GM08714 (cell line): ENCODE results near the gene SH2D6.

Experiments used
- H3K4me3 ChIP-seq: fragments of 200-500 bp; sonication (Bioruptor generic); 2 replicates; pipeline ENCODE4 v1.5.1; 2014; ENCODE audit warnings: mild to moderate bottlenecking, low read length, inconsistent platforms
- ZNF274 ChIP-seq: IDR thresholded peaks from 2 replicates; pipeline ENCODE4 v1.6.1; 2012; ENCODE audit warnings: mild to moderate bottlenecking, low read depth, low read length

The SH2D6 gene

DNA sequence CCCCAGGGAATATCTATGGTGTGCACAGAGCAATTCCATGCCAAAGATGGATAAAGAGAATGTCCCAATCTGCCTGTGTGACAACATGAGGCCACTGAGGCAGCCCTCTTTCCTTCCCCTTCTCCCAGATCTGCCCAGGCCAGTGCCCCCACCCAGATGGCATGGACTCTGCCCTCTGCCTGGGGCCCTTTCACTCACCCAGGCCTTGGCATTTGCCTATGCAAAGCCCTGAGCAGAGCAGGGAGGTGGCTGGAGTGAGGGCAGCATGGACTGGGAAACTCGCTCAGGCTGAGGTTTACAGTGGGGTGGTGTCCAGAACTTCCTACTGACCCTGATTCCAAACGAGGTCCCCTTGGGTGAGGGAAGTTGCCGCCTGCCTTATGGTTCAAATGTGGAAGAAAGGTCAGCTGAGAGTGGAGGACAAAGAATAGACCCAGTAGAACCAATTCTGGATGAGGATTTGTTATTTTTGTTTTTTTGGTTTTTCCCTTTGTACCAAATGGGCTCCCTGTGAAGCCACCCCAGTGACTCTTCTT is 8.9 kb downstream of the SH2D6 start:
- no peak overlapping the region for H3K4me3 ChIP-seq
- no peak for TF ChIP-seq ZNF274

DNA sequence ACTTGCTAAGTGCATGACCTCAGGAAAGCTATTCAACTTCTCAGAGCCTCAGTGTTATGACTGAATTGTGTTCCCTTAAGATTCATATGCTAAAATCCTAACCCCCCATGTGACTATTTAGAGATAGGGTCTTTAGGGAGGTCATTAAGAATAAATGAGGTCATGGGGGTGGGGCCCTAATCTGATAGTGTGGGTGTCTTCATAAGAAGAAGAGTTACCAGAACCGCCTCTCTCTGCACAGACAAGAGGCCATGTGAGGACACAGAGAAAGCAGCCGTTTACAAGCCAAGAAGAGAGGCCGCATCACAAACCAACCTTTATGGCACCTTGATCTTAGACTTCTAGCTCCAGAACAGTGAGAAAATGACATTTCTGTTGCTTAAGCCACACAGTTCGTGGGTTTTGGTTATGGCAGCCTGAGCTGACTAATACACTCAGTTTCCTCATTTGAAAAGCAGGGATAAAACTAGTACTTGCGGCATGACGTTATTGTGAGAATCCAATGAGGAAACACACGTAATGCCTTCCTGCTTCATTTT is 9.9 kb downstream of the SH2D6 start:
- TF ChIP-seq ZNF274, result no peak
- no peak overlapping the region for H3K4me3 ChIP-seq

DNA sequence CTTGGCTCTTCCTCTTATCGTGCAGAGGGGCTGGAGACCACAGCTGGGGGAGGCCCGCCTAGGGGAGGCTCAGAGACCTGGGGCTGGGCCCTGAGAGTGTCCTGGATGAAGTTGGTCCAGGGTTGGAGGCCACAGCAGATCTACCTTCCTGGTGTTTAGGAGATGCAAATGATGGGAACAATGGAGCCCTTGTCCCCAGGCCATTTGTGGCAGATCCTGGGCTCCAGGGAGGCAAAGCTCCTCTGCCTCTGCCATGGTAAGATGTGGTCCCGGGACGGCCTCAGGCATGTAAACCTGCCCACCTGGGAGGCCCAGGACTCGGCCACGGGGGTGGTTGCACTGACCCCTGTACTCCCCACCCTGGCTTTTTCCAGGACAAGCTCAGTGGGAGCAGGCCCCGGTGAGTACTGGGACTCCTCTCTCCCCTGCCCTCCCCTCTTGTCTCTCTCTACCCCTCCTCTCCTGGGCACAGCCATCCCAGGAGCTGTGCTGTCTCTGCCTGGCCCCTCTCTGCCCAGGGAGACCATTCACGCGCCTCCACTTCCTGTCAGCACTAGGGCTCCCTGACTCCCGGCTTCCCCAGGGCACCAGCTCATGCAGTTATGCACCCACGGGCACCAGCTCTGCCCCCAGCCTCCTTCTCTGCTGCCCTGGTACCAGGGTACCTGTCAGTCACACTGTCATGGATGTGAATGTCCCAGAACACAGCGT is 10.9 kb downstream of the SH2D6 start:
- no peak for TF ChIP-seq ZNF274
- no peak overlapping the region for H3K4me3 ChIP-seq

DNA sequence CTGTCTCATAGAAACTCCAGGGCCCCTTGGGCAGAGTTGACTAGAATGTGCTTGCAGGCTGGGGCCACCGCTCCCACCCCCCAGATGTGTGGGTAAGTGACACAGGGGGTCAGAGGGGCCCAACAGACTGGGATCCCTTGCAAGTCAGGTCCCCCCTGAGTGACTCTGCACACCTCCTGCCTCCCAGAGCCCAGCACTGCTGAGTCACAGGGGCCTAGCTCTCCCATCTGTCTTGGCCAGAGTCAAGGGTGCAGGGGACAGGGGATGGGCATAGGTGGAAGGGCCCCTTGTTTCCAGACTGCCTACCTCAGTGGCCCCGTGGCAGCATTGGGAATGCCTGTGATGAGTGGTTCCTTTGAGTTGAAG is 11.4 kb downstream of the SH2D6 start:
- no peak for TF ChIP-seq ZNF274
- H3K4me3 ChIP-seq, result no peak overlapping the region

DNA sequence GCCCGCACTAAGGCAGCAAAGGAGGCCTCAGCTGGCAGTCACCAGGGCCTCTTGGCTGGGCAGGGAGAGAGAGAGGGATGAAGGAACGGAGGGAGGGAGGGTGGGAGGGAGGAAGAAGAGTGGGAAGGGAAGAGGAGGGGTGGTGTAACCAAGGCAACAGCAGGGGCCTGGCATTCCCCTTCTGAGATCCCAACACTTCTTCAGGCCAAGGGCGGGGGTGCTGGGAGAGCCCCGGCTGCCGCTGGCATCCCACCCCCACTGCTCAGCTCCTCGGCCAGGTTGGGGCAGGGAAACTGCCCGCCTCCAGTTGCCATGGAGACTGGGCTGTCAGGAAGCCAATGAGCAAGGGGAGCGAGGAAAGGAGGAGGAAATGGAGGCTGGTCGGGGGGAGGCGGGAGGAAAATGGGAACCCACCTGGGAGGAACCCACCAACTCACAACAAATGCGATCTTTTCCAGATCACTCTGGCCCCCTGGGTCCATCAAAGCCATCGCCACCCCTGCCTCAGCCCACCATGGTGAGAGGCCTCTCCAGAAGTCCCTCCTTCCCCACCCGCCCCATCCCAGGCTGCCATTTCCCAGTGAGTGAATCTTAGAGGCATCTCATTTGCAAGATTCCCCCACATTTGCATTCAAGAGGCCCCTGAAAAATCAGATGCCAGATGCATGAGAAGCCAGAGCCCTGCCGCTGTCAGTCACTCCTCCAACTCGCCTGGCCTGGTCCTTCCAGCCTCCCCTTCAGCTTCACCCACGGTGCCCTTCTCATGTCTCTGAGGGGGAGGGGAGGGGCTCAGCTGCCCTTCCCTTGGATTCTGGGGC is 12.4 kb downstream of the SH2D6 start:
- no peak overlapping the region for H3K4me3 ChIP-seq
- no peak for TF ChIP-seq ZNF274

DNA sequence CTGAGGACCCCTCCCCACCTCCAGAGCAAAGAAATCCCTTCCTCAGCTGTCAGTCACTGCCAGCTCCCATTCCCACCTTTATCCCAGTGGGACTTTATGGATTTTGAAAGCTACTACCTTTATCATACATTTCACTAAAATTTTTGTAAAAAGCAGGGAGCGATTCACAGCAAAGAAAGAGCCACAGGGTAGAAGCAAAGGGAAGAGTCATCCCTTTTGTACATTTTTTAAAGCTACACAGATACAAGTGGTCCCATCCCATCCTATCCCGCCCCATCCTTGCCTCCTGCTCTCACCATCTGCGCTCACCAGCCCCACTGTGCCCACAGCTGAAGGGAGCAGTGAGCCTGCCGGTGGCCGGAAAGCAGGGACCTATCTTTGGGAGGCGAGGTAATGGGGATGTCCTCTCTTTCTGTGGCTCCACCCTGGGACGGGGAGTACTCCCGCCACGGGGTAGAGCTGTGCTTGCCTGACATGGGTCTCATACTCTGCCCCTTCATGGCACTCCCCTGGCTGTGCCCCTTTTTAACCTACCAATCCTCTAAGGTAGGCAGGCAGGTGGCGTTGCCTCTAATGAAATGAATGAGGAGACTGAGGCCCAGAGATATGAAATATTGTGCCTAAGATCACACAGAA is 13.2 kb downstream of the SH2D6 start:
- no peak for TF ChIP-seq ZNF274
- no peak overlapping the region for H3K4me3 ChIP-seq

DNA sequence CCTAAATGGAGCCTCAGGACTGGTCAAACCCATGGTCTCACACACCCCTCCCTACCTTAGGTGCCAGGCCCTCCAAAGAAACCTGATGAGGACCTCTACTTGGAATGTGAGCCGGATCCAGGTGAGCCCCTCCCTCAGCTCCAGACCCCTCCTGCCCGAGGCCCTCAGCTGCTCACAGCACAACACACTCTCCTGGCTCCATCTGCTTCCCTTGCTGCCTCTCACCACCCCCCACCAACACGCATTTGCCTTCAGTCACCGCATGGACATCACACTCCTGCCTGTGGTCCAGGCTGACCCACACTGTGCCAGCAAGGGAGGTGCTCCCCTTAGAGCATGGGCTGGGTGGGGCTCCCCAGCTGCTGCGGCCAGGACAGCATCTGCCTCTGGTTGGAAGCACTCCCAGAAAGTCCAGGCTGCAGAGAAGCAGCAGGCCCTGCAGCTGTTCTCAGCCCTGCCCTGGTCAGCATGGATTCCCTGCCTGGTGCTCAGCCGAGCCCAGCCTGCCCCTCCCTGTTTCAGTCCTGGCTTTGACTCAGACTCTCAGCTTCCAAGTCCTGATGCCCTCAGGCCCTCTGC is 15.1 kb downstream of the SH2D6 start:
- TF ChIP-seq ZNF274, result no peak
- no peak overlapping the region for H3K4me3 ChIP-seq

DNA sequence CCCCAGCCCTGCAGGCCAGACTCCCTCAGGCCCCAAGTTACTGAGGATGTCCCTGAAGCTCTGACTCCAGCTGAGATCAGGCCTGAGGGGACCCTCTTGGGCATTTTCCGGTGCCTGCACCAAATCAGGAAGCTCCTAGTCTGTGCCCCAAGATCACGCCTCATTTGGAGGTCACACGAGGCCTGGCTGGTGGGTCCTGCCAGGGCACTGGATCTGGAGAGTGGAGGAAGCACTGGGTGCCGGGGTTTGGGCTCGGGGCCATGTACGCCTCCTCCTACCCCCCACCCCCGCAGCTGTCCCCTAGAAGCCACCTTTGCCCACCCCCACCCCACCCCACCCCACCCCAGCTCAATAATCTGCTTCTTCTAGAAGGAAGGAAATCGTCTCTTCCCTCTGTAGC is 16.2 kb downstream of the SH2D6 start:
- TF ChIP-seq ZNF274, result no peak
- no peak overlapping the region for H3K4me3 ChIP-seq

DNA sequence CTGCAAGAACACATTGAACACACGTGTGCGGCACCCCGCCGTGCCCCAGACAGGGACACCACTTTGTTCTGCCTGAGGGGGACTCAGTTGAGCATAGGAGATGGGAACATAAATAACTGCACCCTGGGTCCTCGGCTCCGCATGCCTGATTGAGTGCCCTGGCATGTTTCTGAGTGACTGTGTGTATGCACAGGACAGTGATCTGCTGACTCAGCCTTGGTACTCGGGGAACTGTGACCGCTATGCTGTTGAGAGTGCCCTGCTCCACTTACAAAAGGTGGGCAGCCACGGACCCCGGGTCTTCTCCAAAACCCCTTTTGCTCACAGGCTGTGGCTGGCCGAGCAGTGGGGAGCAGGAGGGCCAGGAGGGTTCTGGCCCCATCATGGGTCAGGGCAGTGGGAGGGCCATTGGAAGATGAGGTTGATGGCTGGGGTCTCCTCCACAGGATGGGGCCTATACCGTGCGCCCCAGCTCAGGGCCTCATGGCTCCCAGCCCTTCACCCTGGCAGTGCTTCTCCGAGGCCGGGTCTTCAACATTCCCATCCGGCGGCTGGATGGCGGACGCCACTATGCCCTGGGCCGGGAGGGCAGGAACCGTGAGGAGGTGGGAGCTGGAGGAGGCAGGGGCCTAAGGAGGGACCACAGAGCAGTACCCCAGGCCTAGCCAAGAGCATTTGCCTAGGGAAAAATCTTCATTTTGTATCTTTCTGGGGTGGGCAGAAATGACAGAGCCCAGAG is 16.9 kb downstream of the SH2D6 start:
- H3K4me3 ChIP-seq, result no peak overlapping the region
- TF ChIP-seq ZNF274, result no peak

DNA sequence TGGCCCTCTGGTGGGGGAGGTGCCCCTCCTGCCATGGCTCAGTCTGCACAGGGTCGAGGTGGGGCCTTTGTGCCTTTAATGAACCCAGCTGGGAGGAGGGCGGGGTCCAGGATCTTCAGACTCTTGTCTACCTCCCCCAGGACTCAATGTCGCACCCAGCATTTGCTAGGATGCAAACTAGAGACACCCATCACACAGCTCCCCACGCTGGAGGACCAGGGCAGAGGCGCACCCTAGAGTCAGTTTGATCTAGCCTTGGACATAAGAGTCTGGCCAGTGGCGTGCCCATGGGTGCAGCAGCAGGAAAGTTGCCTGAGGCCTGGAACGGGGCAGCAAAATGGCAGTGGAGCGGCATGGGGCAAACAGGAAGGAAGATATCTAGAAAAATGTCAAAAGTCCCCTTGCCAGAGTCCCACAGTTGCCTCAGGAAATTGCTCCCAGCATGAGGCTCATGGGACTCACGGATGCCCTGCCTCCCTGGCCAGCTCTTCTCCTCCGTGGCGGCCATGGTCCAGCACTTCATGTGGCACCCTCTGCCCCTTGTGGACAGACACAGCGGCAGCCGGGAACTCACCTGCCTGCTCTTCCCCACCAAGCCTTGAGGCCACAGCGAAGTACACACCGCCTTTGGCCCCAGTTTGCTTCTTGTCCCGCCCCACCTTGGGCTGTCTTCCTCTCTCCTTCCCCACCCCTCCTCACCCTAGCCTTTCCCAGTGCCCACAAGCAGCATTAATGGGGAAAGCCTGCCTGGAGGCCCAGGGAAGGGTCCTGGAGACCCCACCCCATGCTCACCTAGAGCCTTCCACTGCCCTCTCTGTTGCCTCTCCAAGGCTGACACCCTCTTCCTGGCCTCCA is 17.7 kb downstream of the SH2D6 start:
- TF ChIP-seq ZNF274, result no peak
- H3K4me3 ChIP-seq, result no peak overlapping the region

DNA sequence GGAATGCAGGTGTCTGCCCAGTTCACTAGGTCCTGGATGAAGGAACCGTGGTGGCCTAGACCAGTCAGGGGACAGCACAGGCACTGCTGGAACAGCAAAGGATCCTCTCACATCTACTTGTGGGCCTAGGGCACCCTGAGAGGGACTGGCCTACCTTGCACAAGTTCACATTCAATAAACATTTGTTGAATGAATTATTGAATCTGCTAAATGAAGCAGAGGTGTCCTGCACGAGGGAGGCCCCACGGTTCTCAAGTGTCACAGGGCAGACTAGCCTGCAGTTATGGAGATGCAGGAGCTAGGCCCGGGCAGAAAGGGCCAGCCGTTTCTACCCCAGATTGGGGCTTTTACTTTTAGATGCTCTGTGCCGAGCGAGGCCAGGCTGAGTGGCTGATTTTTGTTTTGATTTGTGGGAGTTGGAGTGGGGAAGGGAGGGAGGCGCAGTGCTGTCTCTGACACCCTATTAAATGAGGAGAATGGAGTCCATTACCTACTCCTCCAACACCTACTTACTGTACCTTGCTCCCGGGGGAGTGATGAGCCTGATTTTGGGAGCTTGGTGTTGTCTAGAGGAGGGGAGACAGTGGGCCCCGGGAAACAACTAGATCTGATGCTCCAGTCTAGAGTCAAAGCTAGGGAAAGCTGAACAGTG is 18.4 kb downstream of the SH2D6 start:
- TF ChIP-seq ZNF274, result no peak
- H3K4me3 ChIP-seq, result no peak overlapping the region
